GM21576 (cell line): ENCODE results near the gene SMYD3.
"Not testable (repeated sequence)": the region's sequence is repeated elsewhere in the genome, so short reads cannot be mapped to it uniquely, and the experiment has no call there.

Experiments used
- ATAC-seq: cut with Tn5 transposase; IDR thresholded peaks from one replicate; pipeline ENCODE4 v1.9.1; 2021; ENCODE audit warnings: mild to moderate bottlenecking, moderate library complexity; ENCODE audit not compliant: unreplicated experiment

Gene SMYD3

GRCh38 chr1:246080031-246080430 is 427.0 kb downstream of the SMYD3 start:
- no peak for ATAC-seq

- ATAC-seq: no peak
Measured at GRCh38 chr1:246078888-246079252, 428.2 kb downstream of the SMYD3 start.

GRCh38 chr1:246078126-246078887 is 428.8 kb downstream of the SMYD3 start:
- ATAC-seq: no peak

GRCh38 chr1:246077476-246077875 is 429.6 kb downstream of the SMYD3 start:
- ATAC-seq: no peak

GRCh38 chr1:246074421-246074820 is 432.7 kb downstream of the SMYD3 start:
- no peak for ATAC-seq

- ATAC-seq: no peak
Measured at GRCh38 chr1:246072456-246072955, 434.6 kb downstream of the SMYD3 start.

GRCh38 chr1:246071981-246072380 is 435.1 kb downstream of the SMYD3 start:
- not testable (repeated sequence) for ATAC-seq

GRCh38 chr1:246071561-246071960 is 435.5 kb downstream of the SMYD3 start:
- ATAC-seq: not testable (repeated sequence)

- ATAC-seq: no peak
Measured at GRCh38 chr1:246069581-246069980, 437.5 kb downstream of the SMYD3 start.

GRCh38 chr1:246068619-246069509 is 438.2 kb downstream of the SMYD3 start:
- ATAC-seq: no peak

- no peak for ATAC-seq
Measured at GRCh38 chr1:246068217-246068512, 438.9 kb downstream of the SMYD3 start.

GRCh38 chr1:246067432-246068216 is 439.5 kb downstream of the SMYD3 start:
- ATAC-seq: no peak

- ATAC-seq: no peak
Measured at GRCh38 chr1:246066573-246066972, 440.5 kb downstream of the SMYD3 start.

GRCh38 chr1:246065592-246065991 is 441.5 kb downstream of the SMYD3 start:
- no peak for ATAC-seq

- ATAC-seq: no peak
Measured at GRCh38 chr1:246064891-246065290, 442.2 kb downstream of the SMYD3 start.

- ATAC-seq: no peak
Measured at GRCh38 chr1:246063013-246063616, 444.0 kb downstream of the SMYD3 start.

- no peak for ATAC-seq
Measured at GRCh38 chr1:246058466-246058865, 448.6 kb downstream of the SMYD3 start.

- ATAC-seq: no peak
Measured at GRCh38 chr1:246052603-246053002, 454.5 kb downstream of the SMYD3 start.

- ATAC-seq: no peak
Measured at GRCh38 chr1:246051909-246052518, 455.1 kb downstream of the SMYD3 start.

GRCh38 chr1:246048693-246049092 is 458.4 kb downstream of the SMYD3 start:
- ATAC-seq: no peak
